Neuronal stem cell (in vitro differentiated cells): ENCODE data around the gene TSSC4.

Experiments
- DNase-seq: peaks from one replicate; pipeline ENCODE4 v3.0.0-alpha.2; 2013; ENCODE audit warnings: low spot score
- H2AFZ ChIP-seq: one replicate; pipeline ENCODE4 v1.6.1; 2013; ENCODE audit warnings: mild to moderate bottlenecking, low read length, inconsistent platforms
- H2AK5ac ChIP-seq: 2 replicates; pipeline ENCODE4 v1.6.1; 2013; ENCODE audit warnings: low read depth, mild to moderate bottlenecking, inconsistent platforms, low read length, moderate library complexity, mixed read lengths
- H2BK120ac ChIP-seq: 2 replicates; pipeline ENCODE4 v1.6.1; 2013; ENCODE audit warnings: low read depth, mild to moderate bottlenecking, inconsistent platforms, low read length, moderate library complexity, mixed read lengths
- H2BK12ac ChIP-seq: one replicate; pipeline ENCODE4 v1.6.1; 2013; ENCODE audit warnings: low read length, inconsistent platforms
- H2BK15ac ChIP-seq: 2 replicates; pipeline ENCODE4 v1.6.1; 2013; ENCODE audit warnings: mild to moderate bottlenecking, low read length, inconsistent platforms, mixed read lengths
- H2BK5ac ChIP-seq: one replicate; pipeline ENCODE4 v1.6.1; 2013; ENCODE audit warnings: inconsistent platforms, mild to moderate bottlenecking, low read length, moderate library complexity
- H3K14ac ChIP-seq: one replicate; pipeline ENCODE4 v1.6.1; 2013; ENCODE audit warnings: low read length, inconsistent platforms
- H3K18ac ChIP-seq: 2 replicates; pipeline ENCODE4 v1.6.1; 2013; ENCODE audit warnings: low read length, inconsistent platforms
- H3K23ac ChIP-seq: 2 replicates; pipeline ENCODE4 v1.6.1; 2013; ENCODE audit warnings: low read depth, mild to moderate bottlenecking, mixed read lengths, low read length, inconsistent platforms; ENCODE audit not compliant: poor library complexity
- H3K27ac ChIP-seq: replicated peaks from 3 replicates; pipeline ENCODE4 v1.5.1; 2013; ENCODE audit warnings: low read length, inconsistent platforms
- H3K27me3 ChIP-seq, 3 experiments: 2 replicates each; pipeline ENCODE4 v1.6.1; 2013; ENCODE audit warnings: low read length in 3 of 3, mild to moderate bottlenecking in 2 of 3, inconsistent platforms in 1 of 3, low read depth in 1 of 3, mixed read lengths in 1 of 3, moderate library complexity in 1 of 3; ENCODE audit not compliant: control insufficient read depth in 3 of 3, insufficient read depth in 3 of 3
- H3K36me3 ChIP-seq, 2 donors: replicated peaks in 1 of 2; 2 replicates each; pipeline ENCODE4 v1.6.1; 2013; ENCODE audit warnings: low read length in 2 of 2; ENCODE audit not compliant: control insufficient read depth in 2 of 2, insufficient read depth in 2 of 2
- H3K4ac ChIP-seq: 2 replicates; pipeline ENCODE4 v1.6.1; 2013; ENCODE audit warnings: inconsistent platforms, mild to moderate bottlenecking, low read length, moderate library complexity
- H3K4me1 ChIP-seq, 2 donors: 1 replicate in 1 of 2; 2 replicates in 1 of 2; pipeline ENCODE4 v1.6.1; 2013; ENCODE audit warnings: low read length in 2 of 2, low read depth in 1 of 2; ENCODE audit not compliant: control insufficient read depth in 2 of 2, insufficient read depth in 1 of 2
- H3K4me2 ChIP-seq: one replicate; pipeline ENCODE4 v1.6.1; 2013; ENCODE audit warnings: mild to moderate bottlenecking, low read length, inconsistent platforms; ENCODE audit not compliant: insufficient read depth, poor library complexity, severe bottlenecking
- H3K4me3 ChIP-seq, 2 donors: 2 replicates each; pipeline ENCODE4 v1.5.1; 2013; ENCODE audit warnings: low read length in 2 of 2, mild to moderate bottlenecking in 2 of 2, inconsistent platforms in 1 of 2, moderate library complexity in 1 of 2
- H3K79me1 ChIP-seq: one replicate; pipeline ENCODE4 v1.6.1; 2013; ENCODE audit warnings: low read depth, mild to moderate bottlenecking, inconsistent platforms, low read length, moderate library complexity
- H3K9ac ChIP-seq: one replicate; pipeline ENCODE4 v1.6.1; 2013; ENCODE audit warnings: mild to moderate bottlenecking, low read depth, low read length, inconsistent platforms; ENCODE audit not compliant: poor library complexity
- H3K9me3 ChIP-seq, 2 donors: replicated peaks in 1 of 2; 2 replicates each; pipeline versions ENCODE3 to v1.6.1; 2013; ENCODE audit warnings: low read length in 2 of 2, mild to moderate bottlenecking in 2 of 2, inconsistent platforms in 1 of 2, low read depth in 1 of 2, mixed read lengths in 1 of 2, moderate library complexity in 1 of 2; ENCODE audit not compliant: control insufficient read depth in 2 of 2, insufficient read depth in 1 of 2
- H4K8ac ChIP-seq: one replicate; pipeline ENCODE4 v1.6.1; 2013; ENCODE audit warnings: low read depth, mild to moderate bottlenecking, inconsistent platforms, low read length, moderate library complexity
- H4K91ac ChIP-seq: one replicate; pipeline ENCODE4 v1.6.1; 2013; ENCODE audit warnings: low read length, low read depth, mild to moderate bottlenecking, inconsistent platforms; ENCODE audit not compliant: poor library complexity
- WGBS, 2 donors: extraction: QIAGEN DNeasy Blood & Tissue Kit; methylation state at CpG; one replicate each; pipeline ENCODE4 v1.1.7; 2013; ENCODE audit warnings: missing lambda C conversion rate in 2 of 2, mixed read lengths in 1 of 2; ENCODE audit not compliant: insufficient read length in 2 of 2, insufficient replicate concordance in 1 of 2; ENCODE audit errors: extremely low coverage in 2 of 2; 5-methylcytosine and 5-hydroxymethylcytosine counted together

Gene TSSC4

DNA sequence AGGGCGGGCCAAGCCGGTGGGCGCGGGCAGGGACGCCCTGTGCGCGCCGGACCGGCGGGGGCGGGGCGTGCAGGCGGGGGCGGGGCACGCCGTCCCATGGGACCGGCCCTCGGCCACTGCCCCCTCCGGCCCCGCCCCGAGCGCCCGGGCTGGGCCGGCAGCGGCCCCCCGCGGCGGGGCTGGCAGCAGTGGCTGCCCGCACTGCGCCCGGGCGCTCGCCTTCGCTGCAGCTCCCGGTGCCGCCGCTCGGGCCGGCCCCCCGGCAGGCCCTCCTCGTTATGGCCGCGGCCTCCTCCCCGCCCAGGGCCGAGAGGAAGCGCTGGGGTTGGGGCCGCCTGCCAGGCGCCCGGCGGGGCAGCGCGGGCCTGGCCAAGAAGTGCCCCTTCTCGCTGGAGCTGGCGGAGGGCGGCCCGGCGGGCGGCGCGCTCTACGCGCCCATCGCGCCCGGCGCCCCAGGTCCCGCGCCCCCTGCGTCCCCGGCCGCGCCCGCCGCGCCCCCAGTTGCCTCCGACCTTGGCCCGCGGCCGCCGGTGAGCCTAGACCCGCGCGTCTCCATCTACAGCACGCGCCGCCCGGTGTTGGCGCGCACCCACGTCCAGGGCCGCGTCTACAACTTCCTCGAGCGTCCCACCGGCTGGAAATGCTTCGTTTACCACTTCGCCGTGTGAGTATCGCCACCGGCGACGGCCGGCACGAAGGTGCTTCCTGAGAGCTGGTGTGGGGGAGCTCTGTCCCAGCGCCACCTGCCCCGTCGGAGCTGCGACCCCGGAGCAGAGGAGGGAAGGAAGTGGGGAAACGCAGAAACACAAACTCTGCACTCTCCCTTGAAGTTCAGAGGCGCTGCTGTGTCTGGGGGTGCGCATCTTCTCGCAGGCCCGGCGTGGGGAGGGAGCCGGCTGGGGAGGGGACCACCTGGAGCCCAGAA lies 44.5 kb downstream of the TSSC4 start, which contains the start of gene KCNQ1:
KCNQ1 (plus strand) TSS at position 188 of the 925 bp plus-strand sequence; CDS start at position 279, 91 bp downstream.
- no peaks in the 10 kb centered on the region for H3K36me3 ChIP-seq
- H3K4me3 ChIP-seq, result peak within 1 kb of the TSS in 1 of 2 donors; percentile 80
- no peak within 1 kb of the TSS for H2BK120ac ChIP-seq
- H2BK15ac ChIP-seq, result peak within 1 kb of the TSS; percentile 93
- H3K18ac ChIP-seq, result peak within 1 kb of the TSS; percentile 92
- H2AFZ ChIP-seq, result peak within 1 kb of the TSS; percentile 11
- H3K9me3 ChIP-seq, result peaks cover 3 to 10% of the 10 kb centered on the region in 2 donors
- H3K9ac ChIP-seq, result peak within 1 kb of the TSS; percentile 81
- H4K8ac ChIP-seq, result peak within 1 kb of the TSS; percentile 65
- no CpG with 5 or more reads among the region's 116 CpGs for WGBS, 2 donors
- no peaks in the 10 kb centered on the region for H3K79me1 ChIP-seq
- H3K27ac ChIP-seq, result no peak within 1 kb of the TSS
- H3K23ac ChIP-seq, result peak within 1 kb of the TSS; percentile 43
- H2AK5ac ChIP-seq, result peak within 1 kb of the TSS; percentile 75
- peak; percentile 48 for DNase-seq
- H3K14ac ChIP-seq, result no peak within 1 kb of the TSS
- peaks cover 0 to 2% of the 10 kb centered on the region in 2 donors for H3K4me1 ChIP-seq
- H2BK12ac ChIP-seq, result peak within 1 kb of the TSS; percentile 94
- H4K91ac ChIP-seq, result no peak within 1 kb of the TSS
- peaks cover 18 to 77% (median 48%) of the 10 kb centered on the region in 3 experiments for H3K27me3 ChIP-seq
- no peak within 1 kb of the TSS for H3K4ac ChIP-seq
- peak within 1 kb of the TSS; percentile 66 for H3K4me2 ChIP-seq
- no peak within 1 kb of the TSS for H2BK5ac ChIP-seq

DNA sequence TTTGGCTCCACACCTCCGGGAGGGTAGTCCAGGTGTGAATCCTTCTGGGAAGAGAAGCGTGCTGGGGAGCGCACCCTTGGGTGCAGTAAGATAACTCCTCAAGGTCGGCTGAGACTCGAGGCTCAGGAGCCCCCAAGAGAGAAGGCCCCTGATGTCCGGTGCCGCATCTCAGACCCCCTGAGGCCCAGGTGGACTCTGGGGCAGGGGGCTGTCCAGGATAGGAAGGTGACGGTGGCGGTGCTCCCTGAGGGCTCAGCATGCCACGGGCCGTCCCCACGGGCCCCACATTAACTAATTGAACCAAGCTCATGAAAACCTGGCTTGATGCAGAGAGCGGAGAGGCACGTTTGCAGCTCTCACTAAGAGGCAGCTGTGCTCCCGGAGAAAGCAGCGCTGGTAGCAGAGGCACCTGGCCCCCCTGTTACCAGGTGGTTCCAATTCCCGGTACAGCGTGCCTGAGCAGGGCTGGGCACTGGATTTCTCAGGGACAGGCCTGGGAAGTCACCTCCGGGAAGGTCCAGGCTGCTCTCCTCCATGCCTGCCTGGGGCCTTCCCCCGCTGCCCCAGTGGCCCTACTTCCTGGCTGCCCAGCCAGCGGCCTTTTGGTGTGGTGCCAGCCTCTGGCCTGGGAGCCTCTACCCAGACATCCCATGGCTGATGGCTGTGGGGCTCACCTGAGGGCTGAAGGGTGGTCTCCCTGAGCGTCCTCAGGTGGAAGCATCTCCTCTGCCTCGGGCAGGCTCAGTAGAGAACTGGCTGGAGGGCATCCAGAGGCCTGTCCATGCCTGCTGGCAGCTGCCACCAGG lies 45.4 kb downstream of the TSSC4 start:
- no peak overlapping the region for H3K23ac ChIP-seq
- H2BK12ac ChIP-seq, result no peak overlapping the region
- H3K36me3 ChIP-seq, result no peaks in the 10 kb centered on the region
- H2AK5ac ChIP-seq, result peak overlapping the region; percentile 65
- no peak overlapping the region for H3K9ac ChIP-seq
- H4K91ac ChIP-seq, result no peak overlapping the region
- H3K4ac ChIP-seq, result no peak overlapping the region
- H2AFZ ChIP-seq, result no peak overlapping the region
- no peak overlapping the region for H3K27ac ChIP-seq
- peaks cover 3 to 10% of the 10 kb centered on the region in 2 donors for H3K9me3 ChIP-seq
- H3K18ac ChIP-seq, result peak overlapping the region; percentile 72
- no peak for DNase-seq
- H3K4me3 ChIP-seq, result no peak overlapping the region
- no peak overlapping the region for H2BK120ac ChIP-seq
- H3K79me1 ChIP-seq, result no peaks in the 10 kb centered on the region
- peaks cover 0 to 2% of the 10 kb centered on the region in 2 donors for H3K4me1 ChIP-seq
- H3K14ac ChIP-seq, result peak overlapping the region; percentile 17
- H3K27me3 ChIP-seq, result peaks cover 18 to 85% (median 48%) of the 10 kb centered on the region in 3 experiments
- H4K8ac ChIP-seq, result no peak overlapping the region
- no peak overlapping the region for H2BK5ac ChIP-seq
- H3K4me2 ChIP-seq, result no peak overlapping the region
- WGBS, 2 donors, result no CpG with 5 or more reads among the region's 23 CpGs
- peak overlapping the region; percentile 93 for H2BK15ac ChIP-seq

DNA sequence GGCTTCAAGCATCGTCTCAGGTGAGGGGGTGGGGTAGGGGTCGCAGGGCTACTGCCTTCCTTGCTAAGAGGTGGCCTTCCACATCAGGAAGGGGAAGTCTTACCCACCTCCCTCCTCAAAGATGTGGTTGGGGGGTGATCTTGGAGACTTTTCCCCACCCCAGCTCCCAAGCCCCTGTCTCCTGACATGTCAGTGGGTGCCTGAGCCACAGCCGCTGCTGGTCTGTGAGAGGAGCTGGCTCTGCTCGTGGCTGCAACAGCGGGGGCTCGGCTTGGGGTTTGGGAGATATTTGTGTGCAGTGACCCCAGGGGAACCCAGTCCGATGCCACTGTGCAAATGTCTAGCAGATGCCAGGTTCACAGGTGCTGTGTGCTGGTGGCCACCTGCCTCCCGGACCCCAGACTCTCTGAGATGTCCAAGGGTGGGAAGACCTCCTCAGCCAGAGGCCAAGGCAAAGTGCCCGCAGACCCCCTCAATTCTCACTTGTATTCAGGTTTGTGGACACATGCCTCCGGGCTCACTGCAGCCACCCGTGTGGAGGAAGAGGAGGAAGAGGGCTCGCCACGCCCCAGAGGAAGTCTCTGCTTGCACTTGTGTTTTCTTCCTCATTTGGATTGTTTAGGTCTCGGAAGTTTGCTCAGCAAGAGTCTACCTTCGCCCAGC lies 46.2 kb downstream of the TSSC4 start:
- H2AK5ac ChIP-seq, result peak overlapping the region; percentile 65
- no peak overlapping the region for H3K4me3 ChIP-seq
- H2BK5ac ChIP-seq, result no peak overlapping the region
- no peak for DNase-seq
- no peak overlapping the region for H3K9ac ChIP-seq
- H4K8ac ChIP-seq, result no peak overlapping the region
- H3K18ac ChIP-seq, result peak overlapping the region; percentile 38
- H3K23ac ChIP-seq, result peak overlapping the region; percentile 73
- H2AFZ ChIP-seq, result no peak overlapping the region
- peak overlapping the region; percentile 76 for H3K4ac ChIP-seq
- no peaks in the 10 kb centered on the region for H3K79me1 ChIP-seq
- peak overlapping the region; percentile 93 for H2BK15ac ChIP-seq
- no peak overlapping the region for H3K27ac ChIP-seq
- H3K14ac ChIP-seq, result peak overlapping the region; percentile 38
- no peak overlapping the region for H3K4me2 ChIP-seq
- peaks cover 3 to 10% of the 10 kb centered on the region in 2 donors for H3K9me3 ChIP-seq
- peaks cover 18 to 89% (median 48%) of the 10 kb centered on the region in 3 experiments for H3K27me3 ChIP-seq
- H3K36me3 ChIP-seq, result no peaks in the 10 kb centered on the region
- H2BK12ac ChIP-seq, result no peak overlapping the region
- no peak overlapping the region for H4K91ac ChIP-seq
- H3K4me1 ChIP-seq, result peaks cover 0 to 2% of the 10 kb centered on the region in 2 donors
- no CpG with 5 or more reads among the region's 15 CpGs for WGBS, 2 donors
- H2BK120ac ChIP-seq, result no peak overlapping the region
